K562 (cell line): ENCODE measurements around the gene MLLT3. TPM values are rescaled to one million over a fixed set of nuclear protein-coding genes. Genes with fewer than 3 reads are reported as not detected.

Experiments
- ATAC-seq: fragments of 200-7000 bp; cut with Tn5 transposase; 3 replicates; pipeline ENCODE4 v1.9.1; 2020; ENCODE audit warnings: moderate library complexity
- BruUV-seq: library from RNA; stranded (reverse); fragments of 400-500 nt; replicated peaks from 2 replicates; lab custom pipeline; 2021; lab: Mats Ljungman, UMichigan
- CTCF ChIA-PET: fragments of 300-600 bp; formaldehyde crosslinking; extraction: SDS; loops from one replicate; lab custom pipeline; 2021; ENCODE audit warnings: low intra/inter-chr PET ratio; lab: Yijun Ruan, JAX
- POLR2A ChIA-PET: fragments of 300-600, 350-650 bp; sonication (Branson Sonifier 250); formaldehyde crosslinking; extraction: SDS; loops from one replicate; lab custom pipeline; 2021; ENCODE audit warnings: antibody characterized with exemption, inconsistent platforms; lab: Yijun Ruan, JAX
- DNase-seq, 4 experiments: peaks; one replicate each; pipeline versions ENCODE4 v3.0.0 to v3.0.0-alpha.2; 2011 to 2018; ENCODE audit warnings: low spot score in 3 of 4, mixed read lengths in 3 of 4; ENCODE audit errors: extremely low read depth in 1 of 4
- FAIRE-seq: peaks from 2 replicates; lab custom pipeline; 2011; peaks lifted over from hg19 to GRCh38; lab: Jason Lieb, UNC
- H2AFZ ChIP-seq: 2 replicates; pipeline ENCODE4 v1.6.0; 2011; ENCODE audit warnings: low read depth, low read length, control low read depth, inconsistent platforms
- H3K27ac ChIP-seq: fragments of 200-600 bp; 3 replicates; pipeline ENCODE4 v1.8.0; 2011; ENCODE audit warnings: low read depth, mild to moderate bottlenecking, control low read depth, inconsistent platforms, low read length, moderate library complexity, mixed read lengths; ENCODE audit errors: extremely low read depth
- H3K27me3 ChIP-seq, 2 experiments: fragments of 300-600 bp in 1 of 2; 2 replicates in 1 of 2; 3 replicates in 1 of 2; pipeline versions ENCODE4 v1.6.0 to v1.8.0; 2011; ENCODE audit warnings: inconsistent platforms in 2 of 2, low read length in 2 of 2, mild to moderate bottlenecking in 1 of 2, mixed read lengths in 1 of 2, moderate library complexity in 1 of 2; ENCODE audit not compliant: control insufficient read depth in 2 of 2, insufficient read depth in 2 of 2
- H3K36me3 ChIP-seq: fragments of 300-600 bp; 3 replicates; pipeline ENCODE4 v1.8.0; 2011; ENCODE audit warnings: mild to moderate bottlenecking, low read length, inconsistent platforms; ENCODE audit not compliant: control insufficient read depth, insufficient read depth
- H3K4me1 ChIP-seq, 2 experiments: fragments of 200-600 bp in 1 of 2; replicated peaks in 1 of 2; 2 replicates in 1 of 2; 3 replicates in 1 of 2; pipeline versions ENCODE4 v1.5.1 to v1.8.0; 2011; ENCODE audit warnings: inconsistent platforms in 2 of 2, low read length in 2 of 2, mild to moderate bottlenecking in 1 of 2, mixed read lengths in 1 of 2, moderate library complexity in 1 of 2; ENCODE audit not compliant: control insufficient read depth in 2 of 2, insufficient read depth in 2 of 2
- H3K4me2 ChIP-seq: 2 replicates; pipeline ENCODE4 v1.6.1; 2011; ENCODE audit warnings: low read length, control low read depth, inconsistent platforms, mixed read lengths; ENCODE audit not compliant: insufficient read depth
- H3K4me3 ChIP-seq: fragments of 200-600 bp; sonication (generic), shearing (Covaris generic); 2 replicates; pipeline ENCODE4 v1.5.1; 2016; ENCODE audit warnings: control low read depth, inconsistent platforms
- H3K79me2 ChIP-seq: fragments of 200-600 bp; 3 replicates; pipeline ENCODE4 v1.8.0; 2011; ENCODE audit warnings: low read length, inconsistent platforms; ENCODE audit not compliant: control insufficient read depth, insufficient read depth
- H3K9ac ChIP-seq, 2 experiments: 2 replicates each; pipeline versions ENCODE4 v1.6.0 to v1.6.1; 2011; ENCODE audit warnings: low read depth in 2 of 2, low read length in 2 of 2, control low read depth in 1 of 2, inconsistent platforms in 1 of 2, mild to moderate bottlenecking in 1 of 2, mixed read lengths in 1 of 2; ENCODE audit not compliant: insufficient read depth in 1 of 2
- H3K9me1 ChIP-seq: one replicate; pipeline ENCODE4 v1.6.0; 2011; ENCODE audit warnings: inconsistent platforms, mild to moderate bottlenecking, low read length, moderate library complexity; ENCODE audit not compliant: control insufficient read depth, insufficient read depth
- H3K9me3 ChIP-seq: replicated peaks from 2 replicates; pipeline ENCODE4 v1.5.1; 2011; ENCODE audit warnings: low read depth, low read length, inconsistent platforms; ENCODE audit not compliant: control insufficient read depth, insufficient read depth
- H4K20me1 ChIP-seq: replicated peaks from 2 replicates; pipeline ENCODE4 v1.6.1; 2011; ENCODE audit warnings: low read length, inconsistent platforms, mixed read lengths; ENCODE audit not compliant: control insufficient read depth, insufficient read depth
- ARHGAP35 ChIP-seq: fragments of 450-650 bp; IDR thresholded peaks from 2 replicates; pipeline ENCODE4 v1.6.1; 2018; ENCODE audit not compliant: partially characterized antibody
- PHF20 ChIP-seq: fragments of 450-650 bp; IDR thresholded peaks from 2 replicates; pipeline ENCODE4 v1.6.1; 2018; ENCODE audit not compliant: partially characterized antibody
- POLR2H ChIP-seq: IDR thresholded peaks from 2 replicates; pipeline ENCODE4 v1.6.1; 2016; ENCODE audit warnings: missing genetic modification characterization, low read depth, mild to moderate bottlenecking, control low read depth, missing compliant biosample characterization, moderate library complexity
- ZNF140 ChIP-seq: fragments of 250-450 bp; sonication (Bioruptor Pico); IDR thresholded peaks from 2 replicates; pipeline ENCODE4 v1.8.0; 2021; ENCODE audit warnings: moderate library complexity, mild to moderate bottlenecking, inconsistent platforms
- ZNF174 ChIP-seq: fragments of 250-450 bp; sonication (Bioruptor Pico); IDR thresholded peaks from 2 replicates; pipeline ENCODE4 v1.4.0; 2020; ENCODE audit warnings: mild to moderate bottlenecking
- ZNF586 ChIP-seq: fragments of 450-650 bp; formaldehyde crosslinking; conservative IDR thresholded peaks from 2 replicates; pipeline ENCODE4 v1.4.0; 2020; ENCODE audit warnings: mild to moderate bottlenecking, moderate library complexity
- WGBS: fragments of 100-300 bp; shearing (Covaris generic); methylation state at CpG from one replicate; pipeline ENCODE4 v1.1.6; 2016; ENCODE audit warnings: low coverage, mixed read lengths; ENCODE audit not compliant: insufficient coverage; ENCODE audit errors: missing lambda C conversion rate; 5-methylcytosine and 5-hydroxymethylcytosine counted together
- in situ Hi-C: fragments of 300-500 bp; cut with MboI; formaldehyde crosslinking; loops from 4 replicates; pipeline ENCODE4 v1.15.0; 2018; ENCODE audit warnings: inconsistent platforms, mixed read lengths
- intact Hi-C: fragments of 100-400 bp; cut with micrococcal nuclease; formaldehyde crosslinking; loops from 2 replicates; pipeline ENCODE4 v1.14.2; 2022
- polyA plus RNA-seq, 8 experiments: library from polyadenylated mRNA; depleted of rRNA in 4 of 8; stranded (reverse) in 5 of 8; unstranded in 3 of 8; fragments of >200 nt; fragmentation: Nextera tagmentation in 2 of 8; fragmentation: Illumina TruSeq in 1 of 8; extraction: Ambion mirVana in 2 of 8; extraction: Trizol in 1 of 8; gene quantifications; 2 replicates each; pipeline versions ENCODE4 v1.2.1 to v1.2.3, GENCODE V29; 2011 to 2014; ENCODE audit warnings: inconsistent platforms in 1 of 8, missing spikeins in 1 of 8
- total RNA-seq, 7 experiments: library from RNA; depleted of rRNA in 6 of 7; stranded (reverse); fragments of >200 nt in 6 of 7; fragmentation: Illumina TruSeq in 2 of 7; extraction: Trizol in 2 of 7; gene quantifications; 2 replicates each; pipeline versions ENCODE4 v1.2.1 to v1.2.3, GENCODE V29; 2011 to 2021; ENCODE audit warnings: low replicate concordance in 1 of 7
- TF ChIP-seq, protein P1 (sequence below), 3 experiments: IDR thresholded peaks in 2 of 3; conservative IDR thresholded peaks in 1 of 3; 2 replicates each; pipeline ENCODE4 v1.5.1; 2011 to 2012; ENCODE audit warnings: low read length in 3 of 3, mild to moderate bottlenecking in 3 of 3, control low read depth in 2 of 3, improper control_type of control experiment in 1 of 3, inconsistent platforms in 1 of 3, low read depth in 1 of 3, mixed read lengths in 1 of 3, moderate library complexity in 1 of 3; ENCODE audit not compliant: insufficient read depth in 2 of 3

MLLT3 gene
- total and polyA plus RNA-seq, 9 of the 15 experiments (the other 6 are each of a cell fraction or from before 2014, with no cell fraction given) = 0.07 to 0.42 (median 0.22) TPM; not detected in 4

DNA sequence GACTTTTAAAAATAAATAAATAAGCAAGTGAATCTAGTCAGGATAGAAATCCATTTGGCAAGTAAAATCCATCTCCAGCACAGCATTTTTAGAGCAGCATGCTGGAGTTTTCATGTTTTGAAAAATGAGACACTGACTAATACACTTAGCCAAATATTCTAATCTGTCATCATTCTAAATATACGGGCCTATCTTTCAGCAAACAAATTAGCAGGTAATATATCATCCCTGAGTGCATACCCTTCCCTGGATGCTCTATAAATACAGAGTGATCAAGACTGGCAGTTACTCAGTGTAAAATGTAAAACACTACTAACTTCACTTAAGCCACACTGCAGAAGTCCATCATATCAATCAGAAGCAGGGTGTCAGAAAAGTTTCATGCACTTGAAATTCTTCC is 58.4 kb downstream of the MLLT3 start (continued):
- TF ChIP-seq, protein P1, sequence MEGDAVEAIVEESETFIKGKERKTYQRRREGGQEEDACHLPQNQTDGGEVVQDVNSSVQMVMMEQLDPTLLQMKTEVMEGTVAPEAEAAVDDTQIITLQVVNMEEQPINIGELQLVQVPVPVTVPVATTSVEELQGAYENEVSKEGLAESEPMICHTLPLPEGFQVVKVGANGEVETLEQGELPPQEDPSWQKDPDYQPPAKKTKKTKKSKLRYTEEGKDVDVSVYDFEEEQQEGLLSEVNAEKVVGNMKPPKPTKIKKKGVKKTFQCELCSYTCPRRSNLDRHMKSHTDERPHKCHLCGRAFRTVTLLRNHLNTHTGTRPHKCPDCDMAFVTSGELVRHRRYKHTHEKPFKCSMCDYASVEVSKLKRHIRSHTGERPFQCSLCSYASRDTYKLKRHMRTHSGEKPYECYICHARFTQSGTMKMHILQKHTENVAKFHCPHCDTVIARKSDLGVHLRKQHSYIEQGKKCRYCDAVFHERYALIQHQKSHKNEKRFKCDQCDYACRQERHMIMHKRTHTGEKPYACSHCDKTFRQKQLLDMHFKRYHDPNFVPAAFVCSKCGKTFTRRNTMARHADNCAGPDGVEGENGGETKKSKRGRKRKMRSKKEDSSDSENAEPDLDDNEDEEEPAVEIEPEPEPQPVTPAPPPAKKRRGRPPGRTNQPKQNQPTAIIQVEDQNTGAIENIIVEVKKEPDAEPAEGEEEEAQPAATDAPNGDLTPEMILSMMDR (IDR thresholded peaks at IDR 0.05 in 2 of 3, conservative IDR thresholded peaks at IDR 0.05 in 1 of 3; ENCODE audit: insufficient read depth in 2 of 3, low read depth in 1 of 3, low read length in 3 of 3) = no peak
- TF ChIP-seq ZNF586 (CRISPR knock-in tag) (no peak), ARHGAP35 (no peak)

DNA sequence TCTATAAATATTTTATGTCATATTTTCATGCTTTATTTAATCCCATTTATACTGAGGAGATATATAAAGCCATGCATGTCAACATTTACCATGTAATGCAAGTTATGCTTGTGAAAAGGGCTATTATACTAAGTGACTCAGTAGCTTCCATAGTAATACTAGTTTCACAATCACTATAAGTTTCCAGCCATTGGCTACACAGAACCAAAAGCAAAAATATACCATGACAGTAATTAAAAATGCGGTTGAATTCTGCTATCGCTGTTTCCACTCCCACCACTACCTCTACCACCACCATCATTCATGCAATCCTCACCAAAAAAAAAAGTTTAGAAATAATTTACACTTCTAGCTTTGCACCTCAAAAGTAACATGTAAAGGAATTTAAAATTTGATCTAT is 60.2 kb downstream of the MLLT3 start:
- in situ Hi-C loops (no loop called here), intact Hi-C loops (no loop called here)
- no TSS peak for BruUV-seq
- Histone ChIP-seq H3K27me3 (no peaks in the 10 kb centered on the region), H3K9ac (no peak overlapping the region), H3K4me2 (no peak overlapping the region), H3K27ac (no peak overlapping the region), H3K4me3 (no peak overlapping the region), H3K79me2 (no peaks in the 10 kb centered on the region), H3K9me1 (no peaks in the 10 kb centered on the region), H2AFZ (no peak overlapping the region), H4K20me1 (no peaks in the 10 kb centered on the region), H3K9me3 (no peaks in the 10 kb centered on the region), H3K4me1 (no peaks in the 10 kb centered on the region), H3K36me3 (no peaks in the 10 kb centered on the region)
- TF ChIP-seq POLR2H (tag) (no peak), ZNF174 (CRISPR knock-in tag) (no peak), ZNF140 (no peak), PHF20 (no peak)
- DNase-seq (no peak), ATAC-seq (no peak), FAIRE-seq (no peak)
- WGBS = 0% methylated on average over 2 of the region's 2 CpGs
- ChIA-PET CTCF (no interaction called here), POLR2A (no interaction called here)
